ENCODE data around the gene ALLC. TPM values are rescaled to one million over a fixed set of nuclear protein-coding genes. Genes with fewer than 3 reads are reported as not detected.
A peak's percentile ranks its signal among the peaks of the same experiment; 100 is the strongest.
"Not testable (repeated sequence)": the region's sequence is repeated elsewhere in the genome, so short reads cannot be mapped to it uniquely, and the experiment has no call there.

The ALLC gene
- polyA plus RNA-seq, 4 donors, result not detected

GRCh38 chr2:3626118-3626811 lies 31.7 kb upstream of the ALLC start:
- peak in 1 of 4 donors; percentile 35 for DNase-seq (ENCODE audit: low read depth in 4 of 4, low spot score in 2 of 4)

DNA sequence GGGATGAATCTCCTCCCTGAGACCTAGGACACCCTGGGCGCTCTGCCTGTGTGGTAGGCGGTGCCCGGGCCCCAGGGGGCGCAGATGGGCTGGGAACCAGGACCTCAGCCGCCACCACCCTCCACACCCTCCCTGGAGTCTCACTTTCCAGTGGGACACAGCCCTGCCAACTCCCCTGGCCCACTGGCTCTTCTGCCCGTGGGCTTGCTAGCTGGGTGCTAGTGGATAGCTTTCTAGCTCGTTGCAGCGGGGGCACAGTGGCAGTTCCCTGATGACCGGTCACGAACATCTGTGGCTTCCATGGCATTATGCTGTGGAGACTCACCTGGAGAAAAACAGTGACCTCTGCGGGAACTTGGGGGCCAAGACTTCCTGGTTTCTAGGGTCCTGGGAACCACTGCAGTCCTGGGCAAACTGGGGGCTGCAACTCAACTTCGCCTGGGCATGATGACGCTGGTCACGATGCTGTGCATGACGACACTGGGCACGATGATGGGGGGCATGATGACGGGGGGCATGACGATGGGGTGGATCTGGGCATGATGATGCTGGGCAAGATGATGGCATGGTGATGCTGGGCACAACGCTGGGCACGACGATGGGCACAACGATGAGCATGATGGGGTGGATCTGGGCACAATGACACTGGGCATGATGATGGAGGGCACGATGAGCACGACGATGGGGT lies 31.0 kb upstream of the ALLC start:
- no peak for DNase-seq (ENCODE audit: low read depth in 4 of 4, low spot score in 2 of 4)

DNA sequence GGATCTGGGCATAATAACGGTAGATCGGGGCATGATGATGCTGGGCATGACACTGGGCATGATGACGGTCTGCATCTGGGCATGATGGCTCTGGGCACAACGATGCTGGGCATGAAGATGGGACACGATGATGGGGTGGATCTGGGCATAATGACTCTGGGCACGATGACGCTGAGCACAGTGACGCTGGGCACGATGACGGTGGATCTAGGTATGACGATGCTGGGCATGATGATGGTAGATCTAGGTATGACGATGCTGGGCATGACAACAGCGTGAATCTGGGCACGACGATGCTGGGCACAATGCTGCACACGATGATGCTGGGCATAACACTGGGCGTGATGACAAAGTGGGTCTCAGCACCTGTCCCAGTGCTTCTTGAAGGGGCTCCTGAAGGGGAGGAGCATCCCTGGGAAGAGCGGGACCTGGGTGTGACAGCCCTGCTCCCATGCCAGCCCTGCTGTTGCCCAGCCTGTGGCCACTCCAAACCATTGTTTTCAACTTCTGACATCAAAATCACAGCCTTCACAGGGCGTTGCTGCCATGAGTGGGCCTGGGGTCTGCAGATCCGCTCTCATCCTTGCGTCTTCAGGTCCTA lies 30.4 kb upstream of the ALLC start:
- DNase-seq (ENCODE audit: low read depth in 4 of 4, low spot score in 2 of 4), result no peak

DNA sequence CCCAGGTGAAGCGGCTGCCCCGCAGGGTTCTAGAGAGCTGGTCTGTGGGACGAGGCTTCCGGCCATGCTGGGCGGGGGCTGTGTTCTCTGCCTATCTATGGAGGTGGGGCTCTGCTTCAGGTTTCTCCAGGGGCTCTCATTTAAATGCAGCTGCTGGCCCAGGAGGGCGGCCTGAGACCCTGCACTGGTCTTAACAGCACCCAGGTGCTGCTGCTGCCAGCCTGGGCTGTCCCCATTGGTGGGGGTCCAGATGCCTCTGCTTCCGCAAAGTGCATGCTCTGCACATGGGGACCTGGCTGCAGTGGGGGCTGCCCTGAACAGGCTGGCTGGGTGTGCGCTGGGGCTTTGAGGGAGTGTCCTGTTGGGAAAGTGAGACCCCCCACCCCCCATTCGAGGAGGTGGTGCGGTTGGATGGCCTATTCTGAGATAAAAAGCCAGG lies 29.7 kb upstream of the ALLC start:
- no peak for DNase-seq (ENCODE audit: low read depth in 4 of 4, low spot score in 2 of 4)

DNA sequence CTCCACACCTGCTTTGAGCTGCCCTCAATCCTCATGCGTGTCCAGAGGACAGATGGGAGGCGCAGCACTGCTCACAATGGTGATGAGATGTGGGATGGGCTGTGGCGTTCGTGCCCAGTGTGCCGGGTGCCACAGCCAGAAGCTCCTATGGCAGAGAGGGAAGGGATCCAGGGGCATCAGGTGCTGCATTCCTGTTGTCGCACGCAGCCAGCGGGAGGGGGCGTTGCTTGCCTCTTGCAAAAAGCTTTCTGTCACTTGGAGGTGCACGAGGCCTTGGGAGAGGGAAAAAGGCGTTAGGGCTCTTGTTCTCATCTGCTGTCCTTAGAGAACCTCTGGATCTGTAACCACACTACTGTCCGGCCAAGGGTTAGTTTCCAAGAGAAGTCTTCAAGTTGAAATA lies 29.2 kb upstream of the ALLC start:
- DNase-seq (ENCODE audit: low read depth in 4 of 4, low spot score in 2 of 4), result no peak

DNA sequence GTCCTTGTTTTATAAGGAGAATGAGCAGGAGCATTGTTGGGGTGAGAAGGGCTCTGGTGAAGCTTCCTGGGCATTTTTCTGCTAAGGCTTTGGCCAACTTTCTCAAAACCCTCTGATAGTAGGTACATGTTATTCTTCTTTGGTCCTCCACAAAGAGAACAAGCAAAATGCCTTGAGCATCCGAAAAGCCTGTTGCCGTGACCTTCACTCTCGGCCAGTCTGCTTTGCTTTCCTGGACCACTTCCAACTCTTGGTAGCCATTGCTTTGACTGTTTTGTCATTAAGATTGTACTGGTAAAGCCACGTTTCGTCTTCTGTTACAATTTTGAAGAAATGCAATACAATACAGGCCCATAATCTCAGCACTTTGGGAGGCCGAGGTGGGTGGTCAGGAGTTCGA lies 27.4 kb upstream of the ALLC start:
- DNase-seq (ENCODE audit: low read depth in 4 of 4, low spot score in 2 of 4), result no peak

- DNase-seq (ENCODE audit: low read depth in 4 of 4, low spot score in 2 of 4), result no peak
Measured at GRCh38 chr2:3631161-3631850, 26.7 kb upstream of the ALLC start.

GRCh38 chr2:3631851-3632659 lies 25.9 kb upstream of the ALLC start:
- no peak for DNase-seq (ENCODE audit: low read depth in 4 of 4, low spot score in 2 of 4)

DNA sequence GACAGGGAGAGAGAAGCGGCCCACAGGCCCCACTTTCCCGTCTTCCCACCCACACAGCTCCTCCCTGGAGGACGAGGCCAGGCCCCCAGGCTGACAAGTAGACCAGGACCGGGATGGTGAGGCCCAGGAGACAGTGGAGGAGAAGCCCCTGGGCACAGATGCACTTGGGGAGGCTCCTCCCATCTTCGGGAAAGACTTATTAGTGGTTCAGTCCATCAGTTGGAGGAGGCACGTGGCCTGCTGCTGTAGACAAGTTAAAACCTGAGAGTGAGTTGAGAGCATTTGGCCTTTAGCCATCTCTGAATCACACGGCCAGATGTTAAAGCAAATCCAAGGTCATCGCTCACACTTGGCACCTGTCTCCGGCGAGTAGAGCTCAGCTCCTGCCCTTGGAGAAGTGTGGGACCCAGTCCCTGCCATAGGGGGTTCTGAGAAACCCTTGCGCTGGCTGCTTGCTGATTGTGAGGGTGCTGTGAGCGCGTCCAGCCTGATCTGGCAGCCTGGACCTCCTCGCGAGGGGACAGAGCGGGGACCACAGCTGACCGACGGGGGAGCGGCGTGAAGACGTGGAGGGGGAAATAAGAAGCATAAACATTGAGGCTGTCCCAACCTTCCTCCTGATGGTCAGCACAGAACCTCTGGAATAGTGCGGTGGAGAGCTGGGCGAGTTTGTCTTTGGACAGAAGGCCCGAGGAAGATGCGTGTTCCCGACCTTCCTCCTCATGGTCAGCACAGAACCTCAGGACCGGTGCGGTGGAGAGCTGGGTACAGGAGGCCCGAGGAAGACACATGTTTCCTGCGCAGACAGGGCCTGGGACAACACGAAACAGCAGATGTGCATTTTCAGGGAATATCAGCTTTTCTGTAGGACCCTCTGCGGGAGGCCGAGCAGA lies 24.7 kb upstream of the ALLC start:
- no peak for DNase-seq (ENCODE audit: low read depth in 4 of 4, low spot score in 2 of 4)

- DNase-seq (ENCODE audit: low read depth in 4 of 4, low spot score in 2 of 4), result no peak
Measured at GRCh38 chr2:3633982-3634595, 23.9 kb upstream of the ALLC start.

- no peak for DNase-seq (ENCODE audit: low read depth in 4 of 4, low spot score in 2 of 4)
Measured at GRCh38 chr2:3634596-3635121, 23.3 kb upstream of the ALLC start.

- DNase-seq (ENCODE audit: low read depth in 4 of 4, low spot score in 2 of 4), result no peak
Measured at GRCh38 chr2:3635171-3635974, 22.6 kb upstream of the ALLC start.

DNA sequence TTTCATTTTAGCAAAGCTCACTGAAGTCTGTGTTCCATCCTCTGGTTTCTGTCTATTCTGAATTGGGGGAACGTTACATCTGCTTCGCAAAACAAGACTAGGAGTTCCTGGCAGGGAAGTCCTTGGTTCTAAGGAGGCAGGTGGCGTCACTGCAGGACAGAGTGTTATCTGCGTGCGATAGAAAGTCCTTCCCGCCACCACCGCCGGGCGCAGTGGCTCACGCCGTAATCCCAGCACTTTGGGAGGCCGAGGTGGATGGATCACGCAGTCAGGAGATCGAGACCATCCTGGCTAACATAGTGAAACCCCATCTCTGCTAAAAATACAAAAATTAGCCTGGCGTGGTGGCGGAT lies 22.0 kb upstream of the ALLC start:
- DNase-seq (ENCODE audit: low read depth in 4 of 4, low spot score in 2 of 4), result not testable (repeated sequence)

DNA sequence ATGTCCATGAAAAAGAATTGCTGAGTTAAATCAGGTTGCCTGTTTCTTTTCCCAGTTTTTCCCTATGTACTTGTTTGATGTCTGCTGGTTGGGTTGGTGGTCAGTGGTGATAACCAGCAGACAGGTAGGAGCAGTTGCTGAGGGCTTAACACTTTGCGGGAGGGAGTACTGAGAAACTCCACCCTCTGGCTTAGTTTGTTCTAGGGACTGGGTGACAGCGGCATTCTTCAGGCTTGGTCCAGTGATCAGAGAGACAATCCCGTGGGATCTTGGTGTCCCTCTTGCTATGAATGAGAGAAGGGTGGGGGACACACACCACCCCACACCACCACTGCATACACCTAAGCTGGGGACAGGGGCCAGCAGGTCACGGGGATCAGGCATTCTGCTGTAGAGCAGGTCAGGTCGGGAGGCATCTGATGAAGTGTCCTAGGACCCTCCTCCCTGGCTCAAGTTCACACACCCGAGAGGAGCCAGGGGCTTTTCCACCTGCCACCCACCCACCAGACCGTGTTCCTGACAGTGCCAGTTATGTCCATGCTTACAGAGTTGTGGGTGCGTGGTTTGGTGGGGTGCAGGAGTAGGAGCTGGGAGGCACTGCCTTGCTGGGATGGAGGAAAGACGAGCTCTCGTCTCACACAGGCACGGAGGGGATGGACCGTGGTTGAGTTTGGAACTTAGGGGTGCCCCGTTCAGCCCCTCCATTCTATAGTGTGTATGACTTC lies 21.3 kb upstream of the ALLC start:
- no peak for DNase-seq (ENCODE audit: low read depth in 4 of 4, low spot score in 2 of 4)

DNA sequence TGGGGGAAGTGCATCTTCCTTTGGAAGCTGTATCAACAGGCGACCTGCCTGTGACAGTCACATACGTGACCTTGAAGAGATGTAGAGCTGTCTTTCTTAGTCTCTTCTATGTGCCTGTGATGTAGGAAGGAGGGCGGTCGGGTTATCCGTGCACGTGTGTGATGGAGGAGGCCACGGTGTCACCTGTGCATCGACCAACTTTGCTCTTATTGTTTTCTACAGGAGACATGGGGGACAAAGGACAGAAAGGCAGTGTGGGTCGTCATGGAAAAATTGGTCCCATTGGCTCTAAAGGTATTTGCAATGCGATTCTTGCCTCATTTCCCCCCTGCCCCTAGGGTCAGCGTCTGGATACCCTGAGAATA lies 20.7 kb upstream of the ALLC start:
- no peak for DNase-seq (ENCODE audit: low read depth in 4 of 4, low spot score in 2 of 4)

- no peak for DNase-seq (ENCODE audit: low read depth in 4 of 4, low spot score in 2 of 4)
Measured at GRCh38 chr2:3637692-3638455, 20.1 kb upstream of the ALLC start.

DNA sequence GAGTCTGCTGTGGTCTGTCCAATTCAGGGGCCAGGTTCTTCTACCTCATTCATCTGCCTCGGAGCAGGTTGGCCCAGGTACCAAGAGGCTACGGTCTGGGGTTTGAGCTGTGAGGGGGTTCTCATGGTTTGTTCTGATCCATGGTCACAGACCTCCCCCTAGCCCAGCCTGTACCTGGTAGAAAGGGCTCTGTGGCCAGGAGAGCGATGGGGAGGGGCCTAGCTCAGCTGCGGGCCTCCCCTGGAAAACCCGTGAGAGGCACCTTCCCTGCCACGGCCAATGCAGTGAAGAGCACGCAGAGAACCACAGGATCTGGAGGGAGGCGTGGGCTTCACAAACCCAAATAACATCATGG lies 19.6 kb upstream of the ALLC start:
- DNase-seq (ENCODE audit: low read depth in 4 of 4, low spot score in 2 of 4), result no peak
